K562 (cell line): ENCODE measurements around the gene GGTLC1.

ENCODE experiments used
- ADNP ChIP-seq: fragments of 200-800 bp; sonication (Bioruptor generic); IDR thresholded peaks from 2 replicates; pipeline ENCODE4 v1.6.1; 2016; ENCODE audit warnings: missing genetic modification characterization, missing compliant biosample characterization
- CTCF ChIP-seq, 3 experiments: IDR thresholded peaks in 2 of 3; conservative IDR thresholded peaks in 1 of 3; 2 replicates each; pipeline ENCODE4 v1.5.1; 2011 to 2012; ENCODE audit warnings: low read length in 3 of 3, mild to moderate bottlenecking in 3 of 3, control low read depth in 2 of 3, improper control_type of control experiment in 1 of 3, inconsistent platforms in 1 of 3, low read depth in 1 of 3, mixed read lengths in 1 of 3, moderate library complexity in 1 of 3; ENCODE audit not compliant: insufficient read depth in 2 of 3
- DIDO1 ChIP-seq: fragments of 450-650 bp; IDR thresholded peaks from 2 replicates; pipeline ENCODE4 v1.6.1; 2016; ENCODE audit warnings: low read depth, missing biosample characterization, missing genetic modification characterization
- FOXJ2 ChIP-seq: fragments of 200-800 bp; sonication (Bioruptor generic); IDR thresholded peaks from 2 replicates; pipeline ENCODE4 v1.6.1; 2016; ENCODE audit warnings: missing genetic modification characterization, missing compliant biosample characterization
- GABPA ChIP-seq: fragments of 200-800 bp; sonication (Bioruptor generic); conservative IDR thresholded peaks from 2 replicates; pipeline ENCODE4 v1.6.1; 2016; ENCODE audit warnings: low read depth, missing genetic modification characterization, missing compliant biosample characterization
- GTF3C2 ChIP-seq: IDR thresholded peaks from 3 replicates; pipeline ENCODE4 v1.6.1; 2011; ENCODE audit warnings: borderline replicate concordance, mild to moderate bottlenecking, moderate library complexity; ENCODE audit not compliant: insufficient read length; ENCODE audit errors: extremely low read depth
- MAX ChIP-seq: sonication (generic); formaldehyde crosslinking; IDR thresholded peaks from 2 replicates; pipeline ENCODE4 v1.9.0; 2022; ENCODE audit warnings: mild to moderate bottlenecking, missing genetic modification reagents
- VEZF1 ChIP-seq: fragments of 200-800 bp; sonication (Bioruptor generic); IDR thresholded peaks from 2 replicates; pipeline ENCODE4 v1.6.1; 2017; ENCODE audit warnings: missing genetic modification characterization, missing compliant biosample characterization

- TF ChIP-seq CTCF (IDR thresholded peaks at IDR 0.05 in 2 of 3, conservative IDR thresholded peaks at IDR 0.05 in 1 of 3; ENCODE audit: insufficient read depth in 2 of 3, low read depth in 1 of 3, low read length in 3 of 3) (no peak), MAX (no peak), GABPA (tag) (no peak), VEZF1 (no peak), FOXJ2 (tag) (no peak), ADNP (tag) (no peak), DIDO1 (tag) (no peak), GTF3C2 (no peak)
These were observed 22.7 kb upstream of the GGTLC1 start for GRCh38 chr20:24011282-24011681.
